ENCODE data around the gene KIAA1755.

The KIAA1755 gene

DNA sequence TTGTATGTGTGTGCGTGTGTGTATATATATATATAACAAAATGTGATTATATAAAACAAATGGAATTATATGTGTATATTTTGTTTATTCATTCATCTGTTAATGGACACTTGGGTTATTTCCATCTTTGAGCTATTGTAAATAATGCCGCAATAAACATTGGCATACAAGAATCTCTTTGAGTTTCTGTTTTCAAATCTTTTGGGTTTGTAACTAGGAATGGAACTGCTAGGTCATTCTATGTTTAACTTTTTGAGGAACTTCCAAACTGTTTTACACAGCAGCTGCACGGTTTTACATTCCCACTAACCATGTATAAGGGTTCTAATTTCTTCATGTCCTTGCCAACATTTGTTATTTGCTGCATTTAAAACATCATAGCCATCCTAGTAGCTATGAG lies 55.5 kb downstream of the KIAA1755 start:
- no peak overlapping the region for H3K4me3 ChIP-seq (replicated peaks; ENCODE audit: low read depth, low read length)
- TF ChIP-seq, protein P1, sequence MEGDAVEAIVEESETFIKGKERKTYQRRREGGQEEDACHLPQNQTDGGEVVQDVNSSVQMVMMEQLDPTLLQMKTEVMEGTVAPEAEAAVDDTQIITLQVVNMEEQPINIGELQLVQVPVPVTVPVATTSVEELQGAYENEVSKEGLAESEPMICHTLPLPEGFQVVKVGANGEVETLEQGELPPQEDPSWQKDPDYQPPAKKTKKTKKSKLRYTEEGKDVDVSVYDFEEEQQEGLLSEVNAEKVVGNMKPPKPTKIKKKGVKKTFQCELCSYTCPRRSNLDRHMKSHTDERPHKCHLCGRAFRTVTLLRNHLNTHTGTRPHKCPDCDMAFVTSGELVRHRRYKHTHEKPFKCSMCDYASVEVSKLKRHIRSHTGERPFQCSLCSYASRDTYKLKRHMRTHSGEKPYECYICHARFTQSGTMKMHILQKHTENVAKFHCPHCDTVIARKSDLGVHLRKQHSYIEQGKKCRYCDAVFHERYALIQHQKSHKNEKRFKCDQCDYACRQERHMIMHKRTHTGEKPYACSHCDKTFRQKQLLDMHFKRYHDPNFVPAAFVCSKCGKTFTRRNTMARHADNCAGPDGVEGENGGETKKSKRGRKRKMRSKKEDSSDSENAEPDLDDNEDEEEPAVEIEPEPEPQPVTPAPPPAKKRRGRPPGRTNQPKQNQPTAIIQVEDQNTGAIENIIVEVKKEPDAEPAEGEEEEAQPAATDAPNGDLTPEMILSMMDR (IDR thresholded peaks at IDR 0.05; ENCODE audit: low read depth, low read length, missing control alignments), result no peak
- no peak for DNase-seq (ENCODE audit: extremely low read depth, low read depth)

DNA sequence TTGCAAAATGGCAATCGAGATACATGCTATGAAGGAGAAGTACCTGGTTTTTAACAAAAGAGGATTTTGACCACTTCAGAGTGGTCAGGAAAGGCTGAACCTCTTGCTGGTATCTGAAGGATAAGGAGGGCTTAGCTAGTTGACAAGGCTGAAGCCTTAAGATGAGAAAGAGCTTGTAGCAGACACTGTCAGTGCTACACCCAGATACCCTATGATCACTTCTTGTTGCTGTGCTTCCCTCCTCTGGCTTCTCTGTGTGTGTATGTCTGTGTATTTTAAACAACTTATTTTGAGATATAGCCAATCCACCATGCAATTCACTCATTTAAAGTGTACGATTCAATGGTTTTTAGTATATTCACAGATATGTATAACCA lies 56.6 kb downstream of the KIAA1755 start:
- H3K4me3 ChIP-seq (replicated peaks; ENCODE audit: low read depth, low read length), result no peak overlapping the region
- TF ChIP-seq, protein P1 (IDR thresholded peaks at IDR 0.05; ENCODE audit: low read depth, low read length, missing control alignments), result no peak
- DNase-seq (ENCODE audit: extremely low read depth, low read depth), result no peak

DNA sequence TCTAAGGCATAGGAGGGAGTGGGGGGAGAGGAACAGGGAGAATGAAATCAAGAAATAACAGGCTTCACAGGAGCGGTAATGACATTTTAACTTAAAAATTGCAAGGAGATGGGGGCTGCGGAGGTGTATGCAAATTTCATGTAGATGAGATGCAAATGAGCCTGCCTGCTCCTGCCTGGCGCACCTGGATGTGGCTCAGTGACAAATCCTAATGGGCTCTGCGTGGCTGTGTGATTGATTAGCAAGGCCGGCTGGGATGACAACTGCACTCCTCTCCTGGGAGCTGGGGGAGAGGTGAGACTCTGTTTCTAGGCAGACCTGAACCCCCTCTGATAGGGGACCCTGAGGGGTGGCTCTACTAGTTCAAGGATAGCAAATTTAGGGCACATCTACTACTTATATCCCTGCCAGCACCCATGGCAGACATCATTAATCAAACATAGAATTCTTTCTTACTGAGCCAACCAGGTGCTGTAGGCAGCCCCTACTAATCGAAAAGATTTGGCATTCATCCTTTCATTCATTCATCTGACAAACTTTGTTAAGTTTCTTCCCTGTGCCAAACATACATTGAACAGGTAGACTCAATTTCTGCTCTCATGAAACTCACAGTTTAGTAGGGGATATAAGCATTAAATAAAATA lies 57.1 kb downstream of the KIAA1755 start:
- no peak for DNase-seq (ENCODE audit: extremely low read depth, low read depth)
- H3K4me3 ChIP-seq (replicated peaks; ENCODE audit: low read depth, low read length), result no peak overlapping the region
- TF ChIP-seq, protein P1 (IDR thresholded peaks at IDR 0.05; ENCODE audit: low read depth, low read length, missing control alignments), result no peak

DNA sequence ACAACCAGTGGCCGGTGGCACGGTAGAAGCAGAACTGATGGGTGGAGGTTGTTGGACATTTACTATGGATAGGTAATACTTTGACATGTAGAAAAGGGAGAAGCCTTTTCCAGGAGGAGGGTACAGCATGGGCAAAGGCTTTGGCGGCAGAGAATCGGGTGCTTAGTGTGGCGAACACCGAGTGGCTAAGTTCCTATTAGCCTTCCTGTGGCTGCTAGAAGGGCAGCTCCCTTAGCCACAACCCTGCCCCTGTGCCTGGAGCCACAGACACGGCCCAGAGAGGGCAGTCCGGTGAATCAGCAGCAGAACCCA lies 57.6 kb downstream of the KIAA1755 start:
- DNase-seq (ENCODE audit: extremely low read depth, low read depth), result no peak
- TF ChIP-seq, protein P1 (IDR thresholded peaks at IDR 0.05; ENCODE audit: low read depth, low read length, missing control alignments), result no peak
- no peak overlapping the region for H3K4me3 ChIP-seq (replicated peaks; ENCODE audit: low read depth, low read length)

- H3K4me3 ChIP-seq (replicated peaks; ENCODE audit: low read depth, low read length), result no peak overlapping the region
- no peak for DNase-seq (ENCODE audit: extremely low read depth, low read depth)
- TF ChIP-seq, protein P1 (IDR thresholded peaks at IDR 0.05; ENCODE audit: low read depth, low read length, missing control alignments), result no peak
These were observed 58.2 kb downstream of the KIAA1755 start for GRCh38 chr20:38202153-38202981.

- TF ChIP-seq, protein P1 (IDR thresholded peaks at IDR 0.05; ENCODE audit: low read depth, low read length, missing control alignments), result no peak
- H3K4me3 ChIP-seq (replicated peaks; ENCODE audit: low read depth, low read length), result no peak overlapping the region
- DNase-seq (ENCODE audit: extremely low read depth, low read depth), result peak; percentile 36
These were observed 59.2 kb downstream of the KIAA1755 start for GRCh38 chr20:38201356-38201755.
